Urothelium cell line (cell line): ENCODE data around the gene ATP6V0A1.
"Not testable (repeated sequence)": the region's sequence is repeated elsewhere in the genome, so short reads cannot be mapped to it uniquely, and the experiment has no call there.

ENCODE experiments used
- DNase-seq: peaks from one replicate; pipeline ENCODE4 v3.0.0; 2011; ENCODE audit warnings: low spot score, mixed read lengths
- FAIRE-seq: peaks from 2 replicates; lab custom pipeline; 2011; peaks lifted over from hg19 to GRCh38; lab: Jason Lieb, UNC

The ATP6V0A1 gene

DNA sequence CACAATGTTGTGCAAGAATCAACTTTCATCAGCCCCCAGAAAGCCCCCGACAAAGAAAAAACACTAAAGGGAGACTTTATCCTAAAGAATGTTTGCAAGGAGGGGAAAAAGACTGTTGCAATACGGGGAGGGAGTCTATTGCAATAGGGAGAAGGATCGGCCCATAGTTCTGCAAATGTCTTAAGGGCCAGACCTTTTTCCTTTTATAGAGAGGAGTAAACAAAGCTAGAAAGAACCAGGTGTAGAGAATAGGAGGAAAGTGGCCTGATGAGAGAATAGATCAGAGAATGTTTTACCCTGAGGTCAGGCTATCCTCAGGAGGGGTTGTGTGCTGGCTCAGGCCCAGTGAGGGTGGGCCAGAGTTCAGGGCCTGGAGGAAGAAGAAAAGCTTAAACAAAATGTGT lies 26.9 kb upstream of the ATP6V0A1 start:
- no peak for DNase-seq
- no peak for FAIRE-seq

DNA sequence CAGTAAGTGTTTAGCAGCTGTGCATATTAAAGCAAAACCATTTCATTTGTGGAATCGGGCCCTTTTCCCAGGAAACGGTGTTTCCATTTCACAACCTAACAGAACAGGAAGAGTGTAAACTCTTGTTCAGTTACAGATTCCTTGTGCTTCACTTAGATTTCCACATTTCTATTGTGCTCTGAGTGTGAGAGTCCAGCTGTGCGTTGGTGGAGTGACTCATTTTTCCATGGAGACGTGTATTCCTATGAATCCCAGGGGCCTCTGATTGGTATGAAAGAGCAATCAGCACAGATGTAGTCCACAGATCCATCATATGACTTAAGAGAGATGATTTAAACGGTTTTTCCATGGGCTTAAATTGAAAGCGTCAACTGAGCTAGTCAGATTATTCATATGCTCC lies 22.3 kb upstream of the ATP6V0A1 start:
- no peak for FAIRE-seq
- peak; percentile 73 for DNase-seq

DNA sequence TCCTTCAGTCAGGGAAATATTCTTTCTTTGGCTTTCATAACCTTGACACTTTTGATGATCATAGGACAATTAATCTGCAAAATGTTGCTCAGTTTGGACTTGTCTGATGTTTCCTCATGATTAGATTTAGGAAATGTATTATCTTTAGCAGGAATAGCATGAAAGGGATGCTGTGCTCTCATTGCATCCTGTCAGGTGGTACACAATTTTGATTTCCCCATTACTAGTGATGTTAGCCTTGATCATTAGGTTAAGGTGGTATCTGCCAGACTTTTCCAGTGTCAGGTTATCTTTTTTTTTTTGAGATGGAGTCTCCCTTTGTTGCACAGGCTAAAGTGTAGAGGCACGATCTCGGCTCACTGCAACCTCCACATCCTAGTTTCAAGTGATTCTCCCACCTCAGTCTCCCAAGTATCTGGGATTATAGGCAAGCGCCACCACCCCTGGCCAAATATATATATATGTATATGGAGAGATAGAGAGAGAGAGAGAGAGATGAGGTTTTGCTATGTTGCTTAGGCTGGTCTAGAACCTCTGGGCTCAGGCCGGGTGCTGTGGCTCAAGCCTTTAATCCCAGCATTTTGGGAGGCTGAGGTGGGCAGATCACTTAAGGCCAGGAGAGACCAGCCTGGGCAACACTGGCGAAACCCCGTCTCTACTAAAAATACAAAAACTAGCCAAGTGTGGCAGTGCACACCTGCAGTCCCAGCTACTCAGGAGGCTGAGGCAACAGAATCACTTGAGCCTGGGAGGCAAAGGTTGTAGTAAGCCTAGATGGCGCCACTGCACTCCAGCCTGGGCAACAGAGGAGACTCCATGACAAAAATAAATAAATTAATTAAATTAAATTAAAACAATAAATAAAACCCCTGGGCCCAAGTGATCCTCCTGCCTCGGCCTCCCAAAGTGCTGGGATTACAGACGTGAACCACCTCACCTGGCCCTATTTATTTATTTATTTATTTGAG lies 19.8 kb upstream of the ATP6V0A1 start:
- FAIRE-seq (no peak), DNase-seq (no peak)

DNA sequence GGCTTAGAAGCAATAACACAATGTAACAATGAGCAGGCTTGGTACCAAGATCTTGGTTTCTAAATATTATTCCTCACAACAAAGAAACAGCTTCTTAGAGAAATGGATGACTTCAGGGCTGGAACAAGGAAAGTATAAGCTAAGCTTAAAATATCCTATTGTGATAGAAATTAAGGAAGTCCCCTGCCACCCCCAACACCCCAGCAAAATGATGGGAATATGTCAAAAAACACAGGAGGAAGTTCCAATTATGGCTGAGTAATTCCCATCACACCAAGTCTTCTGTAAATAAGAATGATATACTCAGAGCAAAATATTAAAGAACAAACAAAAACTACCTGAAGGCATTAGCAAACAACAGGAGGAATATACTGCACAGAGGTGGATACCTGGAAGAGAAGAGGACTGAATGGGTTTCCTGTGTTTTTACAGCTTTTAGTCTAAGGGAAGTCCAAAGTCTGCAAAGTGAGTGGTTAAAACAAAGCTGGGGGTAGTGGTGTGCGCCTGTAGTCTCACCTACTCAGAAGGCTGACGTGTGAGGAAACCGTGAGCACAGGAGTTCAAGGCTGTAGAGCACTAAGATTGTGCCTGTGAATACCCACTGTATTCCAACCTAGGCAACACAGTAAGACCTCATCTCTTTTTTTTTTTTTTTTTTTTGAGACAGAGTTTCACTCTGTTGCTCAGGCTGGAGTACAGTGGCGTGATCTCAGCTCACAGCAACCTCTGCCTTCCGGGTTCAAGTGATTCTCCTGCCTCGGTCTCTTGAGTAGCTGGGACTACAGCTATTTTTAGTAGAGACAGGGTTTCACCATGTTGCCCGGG lies 17.1 kb upstream of the ATP6V0A1 start:
- FAIRE-seq, result no peak
- no peak for DNase-seq

DNA sequence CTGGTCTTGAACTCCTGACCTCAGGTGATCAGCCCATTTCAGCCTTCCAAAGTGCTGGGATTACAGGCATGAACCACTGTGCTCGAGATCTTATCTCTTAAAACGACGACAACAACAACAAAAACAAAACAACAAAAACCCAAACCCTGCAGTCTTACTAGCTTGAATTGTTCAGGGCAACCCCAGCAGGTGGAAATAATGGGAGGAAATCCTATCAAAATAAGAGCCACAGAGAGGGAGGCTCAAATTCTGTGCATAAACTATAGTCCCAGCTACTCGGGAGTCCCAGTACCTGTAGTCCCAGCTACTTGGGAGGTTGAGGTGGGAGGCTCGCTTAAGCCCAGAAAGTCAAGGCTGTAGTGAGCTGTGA lies 16.5 kb upstream of the ATP6V0A1 start:
- no peak for DNase-seq
- FAIRE-seq, result no peak

DNA sequence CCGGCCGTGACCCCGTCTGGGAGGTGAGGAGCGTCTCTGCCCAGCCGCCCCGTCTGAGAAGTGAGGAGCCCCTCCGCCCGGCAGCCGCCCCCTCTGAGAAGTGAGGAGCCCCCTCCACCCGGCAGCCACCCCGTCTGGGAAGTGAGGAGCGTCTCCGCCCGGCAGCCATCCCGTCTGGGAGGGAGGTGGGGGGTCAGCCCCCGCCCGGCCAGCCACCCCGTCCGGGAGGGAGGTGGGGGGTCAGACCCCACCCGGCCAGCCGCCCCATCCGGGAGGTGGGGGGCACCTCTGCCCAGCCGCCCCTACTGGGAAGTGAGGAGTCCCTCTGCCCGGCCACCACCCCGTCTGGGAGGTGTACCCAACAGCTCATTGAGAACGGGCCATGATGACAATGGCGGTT lies 9.5 kb upstream of the ATP6V0A1 start:
- not testable (repeated sequence) for FAIRE-seq, DNase-seq

DNA sequence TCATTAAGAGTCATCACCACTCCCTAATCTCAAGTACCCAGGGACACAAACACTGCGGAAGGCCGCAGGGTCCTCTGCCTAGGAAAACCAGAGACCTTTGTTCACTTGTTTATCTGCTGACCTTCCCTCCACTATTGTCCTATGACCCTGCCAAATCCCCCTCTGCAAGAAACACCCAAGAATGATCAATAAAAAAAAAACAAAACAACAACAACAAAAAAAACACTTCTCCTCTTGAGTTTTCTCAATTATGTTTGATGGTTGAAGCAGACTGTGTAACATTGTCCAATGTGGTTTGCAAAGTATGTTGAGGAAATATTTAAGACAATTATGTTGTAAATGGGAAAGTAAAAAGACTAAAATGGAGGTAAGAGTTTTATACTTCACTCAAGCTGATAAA lies 8.8 kb upstream of the ATP6V0A1 start:
- not testable (repeated sequence) for DNase-seq, FAIRE-seq

DNA sequence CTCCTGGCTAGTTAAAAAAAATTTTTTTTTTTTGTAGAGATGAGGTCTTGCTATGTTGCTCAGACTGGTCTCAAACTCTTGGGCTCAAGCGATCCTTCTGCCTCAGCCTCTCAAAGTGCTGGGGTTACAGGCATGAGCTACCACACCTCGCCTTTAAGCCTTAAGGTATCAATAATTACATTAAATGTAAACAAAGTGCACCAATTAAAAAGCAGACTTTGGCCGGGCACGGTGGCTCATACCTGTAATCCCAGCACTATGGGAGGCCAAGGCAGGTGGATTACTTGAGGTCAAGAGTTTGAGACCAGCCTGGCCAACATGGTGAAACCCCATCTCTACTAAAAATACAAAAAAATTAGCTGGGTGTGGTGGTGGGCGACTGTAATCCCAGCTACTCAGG lies 7.4 kb upstream of the ATP6V0A1 start:
- FAIRE-seq, DNase-seq: not testable (repeated sequence)

DNA sequence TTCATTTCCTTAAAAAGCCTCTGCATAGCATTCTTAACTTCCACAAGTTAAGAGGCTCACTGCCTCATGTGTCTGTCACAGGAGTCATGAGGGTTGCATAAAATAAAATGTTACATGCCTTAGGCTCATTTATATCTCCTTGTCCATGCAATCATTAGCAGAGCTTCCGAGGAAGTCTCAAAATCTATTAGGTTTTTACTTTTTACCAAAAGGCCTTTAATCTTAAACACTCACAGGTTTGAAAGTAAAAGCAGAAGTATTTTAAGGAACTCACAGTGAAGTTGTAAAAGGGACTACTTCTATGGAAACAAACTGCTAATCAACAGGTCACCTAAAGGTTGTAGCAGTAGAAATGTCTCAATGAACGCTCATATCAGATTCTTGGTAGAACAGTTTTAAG lies 5.2 kb upstream of the ATP6V0A1 start:
- FAIRE-seq, result no peak
- DNase-seq, result no peak

DNA sequence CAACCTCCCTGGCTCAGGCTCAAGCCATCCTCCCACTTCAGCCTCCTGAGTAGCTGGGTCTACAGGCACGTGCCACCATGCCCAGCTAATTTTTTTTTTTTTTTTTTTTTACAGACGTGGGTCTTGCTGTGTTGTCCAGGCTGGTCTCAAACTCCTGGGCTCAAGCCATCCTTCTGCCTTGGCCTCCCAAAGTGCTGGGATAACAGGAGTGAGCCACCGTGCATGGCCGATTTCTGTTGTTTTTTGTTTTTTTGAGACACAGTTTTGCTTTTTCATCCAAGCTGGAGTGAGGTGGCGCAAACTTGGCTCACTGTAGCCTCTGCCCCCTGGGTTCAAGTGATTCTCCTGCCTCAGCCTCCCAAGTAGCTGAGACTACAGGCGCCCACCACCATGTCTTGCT lies 3.7 kb upstream of the ATP6V0A1 start:
- DNase-seq, FAIRE-seq: not testable (repeated sequence)

DNA sequence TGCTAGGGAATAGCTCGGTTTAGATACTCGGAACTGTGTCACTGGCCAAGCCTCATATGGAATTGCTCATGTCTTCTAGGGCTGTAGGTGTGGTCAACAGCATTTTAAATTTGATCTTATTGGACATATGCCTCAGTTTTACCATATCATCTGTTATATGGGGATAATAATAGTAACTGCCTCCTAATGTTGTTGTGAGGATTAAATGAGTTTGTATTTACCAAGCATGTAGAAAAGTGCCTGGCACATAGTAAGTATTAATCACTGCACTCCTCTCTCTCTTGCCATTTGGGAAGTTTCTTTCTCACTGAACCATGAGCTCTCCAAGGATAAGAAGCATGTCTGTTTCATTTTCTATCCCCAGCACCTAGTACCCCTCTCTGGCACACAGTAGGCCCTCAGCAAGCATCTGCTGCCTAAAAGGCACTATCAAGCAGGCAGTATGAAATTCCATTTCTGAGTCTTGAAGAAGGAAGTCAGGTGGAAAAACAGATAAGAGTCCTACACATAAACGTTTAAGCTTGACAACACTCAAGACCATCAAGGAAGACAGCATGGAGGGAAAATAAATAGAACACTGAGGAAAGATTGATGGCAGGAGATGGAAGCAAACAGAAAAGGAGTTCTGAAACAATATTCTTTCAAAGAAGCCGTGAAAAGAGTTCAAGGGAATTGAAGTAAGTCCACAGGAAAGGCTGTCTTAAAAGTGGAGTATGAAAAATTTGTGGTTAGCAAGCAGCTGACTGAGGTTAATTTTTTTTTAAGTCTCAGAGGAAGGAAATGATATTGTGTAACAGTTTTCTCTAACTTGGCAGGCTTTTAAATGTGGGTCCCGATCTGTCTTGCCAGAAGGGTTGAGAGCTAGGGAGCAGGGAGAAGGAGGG lies 2.2 kb upstream of the ATP6V0A1 start:
- DNase-seq (peak; percentile 36), FAIRE-seq (no peak)

DNA sequence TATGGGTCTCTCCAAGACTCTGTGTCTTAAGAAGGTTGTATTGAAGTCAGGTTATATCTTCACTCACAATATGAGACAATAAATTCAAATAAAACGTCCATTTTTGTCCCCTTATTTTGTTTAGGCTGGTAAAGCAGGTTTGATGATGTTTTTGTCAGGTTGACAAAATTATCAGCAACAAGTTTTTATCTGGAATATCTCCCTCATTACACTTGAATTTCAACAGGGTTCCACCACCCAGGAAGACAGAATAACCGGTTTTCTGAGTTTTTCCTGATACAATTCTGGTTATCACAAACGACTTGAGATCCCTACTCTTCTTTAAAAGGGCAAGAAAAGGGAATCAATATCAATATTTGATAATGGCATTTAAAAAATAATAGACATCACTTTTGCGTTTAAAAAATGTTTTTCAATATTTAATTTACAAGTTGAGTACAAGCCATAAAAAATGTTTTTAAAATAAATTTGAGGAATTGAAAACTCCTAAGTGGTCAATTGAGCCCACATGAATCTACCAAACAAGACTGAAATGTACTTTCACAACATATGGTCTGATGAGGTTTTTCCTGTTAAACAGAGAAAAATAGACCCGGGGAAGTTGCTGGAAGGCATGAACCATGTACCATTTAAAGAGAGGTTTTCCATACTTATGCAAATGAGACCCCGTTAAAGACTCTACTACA lies 1.4 kb upstream of the ATP6V0A1 start:
- FAIRE-seq, result no peak
- DNase-seq, result no peak

DNA sequence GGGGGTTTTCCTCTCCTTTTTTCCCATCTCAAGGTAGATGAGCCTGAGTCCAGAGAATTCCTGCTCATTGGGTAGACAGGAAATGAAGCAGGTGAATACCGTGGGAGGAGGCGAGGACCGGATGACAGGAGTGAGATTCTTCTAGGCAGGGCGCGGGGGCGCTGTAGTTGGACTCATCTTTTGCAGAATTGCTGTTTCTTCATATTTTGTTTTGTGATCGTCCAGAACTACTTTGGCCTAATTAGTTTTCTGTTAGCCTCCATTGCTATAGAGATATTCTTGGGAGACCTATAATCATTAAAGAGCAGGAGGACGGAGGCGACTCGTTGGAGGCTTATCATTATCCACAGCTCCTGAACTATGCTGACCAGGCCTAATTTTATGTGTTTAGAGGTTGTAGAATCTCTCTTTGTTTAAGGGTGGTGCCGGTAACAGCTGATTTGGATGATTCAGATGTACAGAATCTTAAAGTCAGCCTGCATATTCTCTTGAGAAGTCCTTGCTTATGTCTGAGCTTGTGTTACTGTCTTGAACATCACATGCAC lies 650 bp downstream of the ATP6V0A1 start:
- no peak for FAIRE-seq
- DNase-seq, result no peak

DNA sequence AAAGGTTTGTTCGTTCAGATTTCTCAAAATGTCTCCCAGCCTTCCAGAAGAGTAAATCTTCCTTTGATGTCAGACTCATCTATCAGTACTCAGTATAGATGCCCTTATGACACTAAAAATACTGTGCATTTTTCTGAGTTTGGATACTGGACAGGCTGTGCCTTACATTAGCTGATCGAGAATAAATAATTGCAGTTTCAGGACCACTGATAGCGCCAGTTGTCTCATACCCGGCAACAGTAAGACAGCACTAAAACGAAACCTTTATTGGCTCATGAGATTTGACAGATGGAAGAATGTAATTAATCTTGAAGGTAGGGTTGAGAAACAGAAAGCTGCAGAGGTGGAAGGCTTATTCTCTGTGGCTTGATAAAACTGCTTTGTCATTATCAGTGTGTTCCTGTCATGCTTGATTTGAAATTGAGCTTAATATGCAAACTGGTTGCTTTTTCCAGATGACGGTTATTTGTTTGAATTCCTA lies 1.2 kb downstream of the ATP6V0A1 start:
- no peak for FAIRE-seq
- peak; percentile 40 for DNase-seq

DNA sequence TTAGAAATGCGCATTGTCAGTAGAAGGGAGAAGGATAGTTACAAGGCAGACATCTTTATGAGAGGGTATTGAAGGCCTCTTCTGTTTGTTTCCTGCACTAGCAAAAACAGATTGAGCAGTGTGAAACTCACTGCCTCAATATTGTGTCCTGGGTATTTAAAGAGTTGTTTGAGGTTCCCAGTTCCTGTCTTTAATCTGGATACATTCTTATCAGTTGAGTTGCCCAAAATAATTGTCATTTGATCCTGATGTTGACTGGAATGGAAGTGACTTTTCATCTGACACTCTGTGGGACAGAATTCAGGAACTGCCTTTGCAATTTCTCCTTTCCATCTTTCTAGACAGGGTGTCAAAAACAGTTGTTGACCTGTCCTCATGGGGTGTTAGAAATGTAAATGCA lies 1.7 kb downstream of the ATP6V0A1 start:
- FAIRE-seq (no peak), DNase-seq (no peak)

DNA sequence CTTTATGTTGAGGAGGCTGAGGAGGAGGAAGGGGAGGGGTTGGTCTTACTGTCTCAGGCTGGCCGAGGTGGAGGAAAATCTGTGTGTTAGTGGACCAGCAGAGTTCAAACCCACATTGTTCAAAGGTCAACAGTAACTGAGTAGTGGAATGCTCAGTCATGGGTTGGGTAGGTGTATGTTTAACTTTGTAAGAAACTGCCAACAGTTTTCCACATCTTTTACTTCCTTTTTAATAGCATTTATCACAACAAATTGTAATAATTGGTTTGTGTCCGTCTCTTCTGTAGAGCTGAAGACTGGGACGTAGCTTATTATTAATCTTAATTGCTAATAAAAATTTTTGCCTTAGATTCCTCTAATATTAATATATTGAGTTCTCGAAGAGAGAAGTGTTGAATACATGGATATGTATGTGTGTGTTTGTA lies 5.3 kb downstream of the ATP6V0A1 start:
- no peak for DNase-seq
- FAIRE-seq, result no peak

DNA sequence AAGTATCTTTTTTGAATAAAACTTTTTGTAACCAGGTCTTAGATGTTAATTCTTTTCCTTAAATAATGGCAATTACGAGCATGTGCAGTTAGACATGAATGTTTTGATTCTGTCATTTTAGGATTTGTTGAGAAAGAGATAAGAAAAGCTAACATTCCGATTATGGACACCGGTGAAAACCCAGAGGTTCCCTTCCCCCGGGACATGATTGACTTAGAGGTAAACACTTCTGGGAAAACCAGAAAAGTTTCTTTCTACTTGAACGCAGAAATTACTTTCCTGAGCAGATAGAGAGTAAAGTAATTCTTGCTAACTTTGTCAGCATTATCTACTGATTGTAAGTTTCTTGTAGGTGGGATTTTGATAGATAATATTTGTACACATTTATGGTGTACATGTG lies 9.2 kb downstream of the ATP6V0A1 start:
- FAIRE-seq (no peak), DNase-seq (no peak)

DNA sequence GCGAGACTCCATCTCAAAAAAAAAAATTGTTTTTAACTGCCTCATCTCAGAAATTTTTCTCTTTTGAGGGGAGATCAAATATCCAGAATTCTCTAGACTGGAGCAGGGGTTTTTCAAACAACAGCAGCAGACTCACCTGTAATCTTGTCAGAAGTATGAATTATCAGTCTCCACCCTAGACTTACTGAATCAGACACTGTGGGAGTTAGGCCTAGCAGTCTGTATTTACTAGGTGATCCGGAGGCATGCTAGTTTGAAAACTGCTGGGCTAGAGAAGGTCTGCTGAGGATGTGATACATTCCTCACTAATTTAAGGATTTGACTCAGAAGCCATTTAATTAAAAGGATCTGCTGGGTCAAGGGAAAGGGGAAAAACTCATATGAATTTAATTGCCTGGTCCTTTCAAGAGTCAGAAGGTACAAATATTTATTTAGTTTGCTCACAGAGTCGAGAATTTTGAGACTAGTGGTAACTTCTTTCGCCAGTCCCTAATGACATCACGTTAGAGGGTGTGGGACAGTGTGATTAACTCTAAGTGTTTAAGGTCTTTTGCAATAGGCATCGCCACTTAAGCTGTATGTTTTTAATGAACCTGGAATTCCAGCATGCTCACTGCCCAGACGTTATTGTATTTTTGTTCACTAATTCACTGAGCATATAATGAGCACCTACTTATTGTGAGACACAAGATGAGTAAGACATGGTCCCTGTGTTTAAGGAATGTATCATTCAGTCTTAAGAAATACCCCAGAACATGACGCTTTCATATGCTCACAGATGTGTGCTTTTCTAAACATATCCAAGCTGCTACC lies 14.2 kb downstream of the ATP6V0A1 start:
- no peak for DNase-seq
- no peak for FAIRE-seq

DNA sequence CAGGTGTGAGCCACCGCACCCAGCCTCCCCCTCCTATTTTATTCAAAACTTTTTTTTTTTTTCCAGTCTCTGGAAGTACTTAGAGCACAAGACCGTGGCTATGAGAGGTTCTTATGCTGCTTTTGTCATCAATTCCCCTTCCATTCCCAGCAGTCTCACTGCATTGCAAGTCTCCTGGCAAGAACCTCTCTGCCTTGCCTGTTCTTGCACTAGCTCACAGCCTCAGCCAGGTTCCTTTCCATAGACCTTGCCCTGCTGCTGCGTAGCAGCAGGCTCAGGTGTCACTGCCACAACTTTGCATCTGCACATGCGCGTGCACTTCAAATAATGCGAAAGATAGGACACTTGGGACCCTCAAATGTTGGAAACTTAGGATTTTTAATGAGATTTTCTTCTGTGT lies 15.6 kb downstream of the ATP6V0A1 start:
- DNase-seq, result no peak
- FAIRE-seq, result no peak
